Nephron progenitor cell (in vitro differentiated cells): ENCODE data around the gene PCDH9.

Experiments used
- DNase-seq: peaks from one replicate; pipeline ENCODE4 v3.0.0; 2021
- H3K27ac Mint-ChIP-seq: 2 replicates; pipeline ENCODE4 v1.8.0; 2021; ENCODE audit warnings: mild to moderate bottlenecking, moderate library complexity, mixed read lengths
- H3K27me3 Mint-ChIP-seq: 2 replicates; pipeline ENCODE4 v1.8.0; 2021; ENCODE audit warnings: mild to moderate bottlenecking, low read depth, mixed read lengths; ENCODE audit not compliant: poor library complexity
- H3K36me3 Mint-ChIP-seq: 2 replicates; pipeline ENCODE4 v1.8.0; 2021; ENCODE audit warnings: low read depth, mixed read lengths
- H3K4me1 Mint-ChIP-seq: 2 replicates; pipeline ENCODE4 v1.8.0; 2021; ENCODE audit warnings: mixed read lengths
- H3K4me3 Mint-ChIP-seq: 2 replicates; pipeline ENCODE4 v1.8.0; 2021; ENCODE audit warnings: mild to moderate bottlenecking, moderate library complexity, mixed read lengths
- H3K9me3 Mint-ChIP-seq: 2 replicates; pipeline ENCODE4 v1.8.0; 2021; ENCODE audit warnings: mild to moderate bottlenecking, moderate library complexity, mixed read lengths
- TF ChIP-seq, protein P1 (sequence below): fragments of 200-600 bp; sonication (generic); IDR thresholded peaks from 2 replicates; pipeline ENCODE4 v1.5.0; 2021; ENCODE audit warnings: antibody characterized with exemption

The PCDH9 gene

DNA sequence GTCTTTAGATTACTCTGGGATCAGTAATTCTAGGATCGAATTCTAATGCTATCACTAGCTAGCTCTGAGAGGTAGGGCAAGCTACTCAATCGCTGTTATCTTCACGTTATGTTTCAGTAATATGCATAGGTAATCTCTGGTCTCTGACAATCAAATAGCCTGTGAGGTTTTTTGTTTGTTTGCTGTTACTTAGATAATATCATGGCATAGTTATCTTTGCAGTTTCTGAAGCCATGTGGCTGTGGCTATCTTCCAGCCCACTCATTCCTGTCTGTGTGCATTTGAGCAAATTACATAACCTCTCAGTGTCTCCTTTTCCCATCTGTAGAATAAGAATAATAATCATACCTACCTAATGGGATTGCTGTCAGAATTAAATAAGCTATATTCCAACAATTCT is 330.2 kb downstream of the PCDH9 start:
- H3K4me1 Mint-ChIP-seq = peaks cover 4% of the 10 kb centered on the region
- TF ChIP-seq, protein P1, sequence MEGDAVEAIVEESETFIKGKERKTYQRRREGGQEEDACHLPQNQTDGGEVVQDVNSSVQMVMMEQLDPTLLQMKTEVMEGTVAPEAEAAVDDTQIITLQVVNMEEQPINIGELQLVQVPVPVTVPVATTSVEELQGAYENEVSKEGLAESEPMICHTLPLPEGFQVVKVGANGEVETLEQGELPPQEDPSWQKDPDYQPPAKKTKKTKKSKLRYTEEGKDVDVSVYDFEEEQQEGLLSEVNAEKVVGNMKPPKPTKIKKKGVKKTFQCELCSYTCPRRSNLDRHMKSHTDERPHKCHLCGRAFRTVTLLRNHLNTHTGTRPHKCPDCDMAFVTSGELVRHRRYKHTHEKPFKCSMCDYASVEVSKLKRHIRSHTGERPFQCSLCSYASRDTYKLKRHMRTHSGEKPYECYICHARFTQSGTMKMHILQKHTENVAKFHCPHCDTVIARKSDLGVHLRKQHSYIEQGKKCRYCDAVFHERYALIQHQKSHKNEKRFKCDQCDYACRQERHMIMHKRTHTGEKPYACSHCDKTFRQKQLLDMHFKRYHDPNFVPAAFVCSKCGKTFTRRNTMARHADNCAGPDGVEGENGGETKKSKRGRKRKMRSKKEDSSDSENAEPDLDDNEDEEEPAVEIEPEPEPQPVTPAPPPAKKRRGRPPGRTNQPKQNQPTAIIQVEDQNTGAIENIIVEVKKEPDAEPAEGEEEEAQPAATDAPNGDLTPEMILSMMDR = no peak
- H3K9me3 Mint-ChIP-seq = no peaks in the 10 kb centered on the region
- H3K36me3 Mint-ChIP-seq = no peaks in the 10 kb centered on the region
- no peak overlapping the region for H3K4me3 Mint-ChIP-seq
- H3K27me3 Mint-ChIP-seq = no peaks in the 10 kb centered on the region
- H3K27ac Mint-ChIP-seq = no peak overlapping the region
- DNase-seq = no peak

DNA sequence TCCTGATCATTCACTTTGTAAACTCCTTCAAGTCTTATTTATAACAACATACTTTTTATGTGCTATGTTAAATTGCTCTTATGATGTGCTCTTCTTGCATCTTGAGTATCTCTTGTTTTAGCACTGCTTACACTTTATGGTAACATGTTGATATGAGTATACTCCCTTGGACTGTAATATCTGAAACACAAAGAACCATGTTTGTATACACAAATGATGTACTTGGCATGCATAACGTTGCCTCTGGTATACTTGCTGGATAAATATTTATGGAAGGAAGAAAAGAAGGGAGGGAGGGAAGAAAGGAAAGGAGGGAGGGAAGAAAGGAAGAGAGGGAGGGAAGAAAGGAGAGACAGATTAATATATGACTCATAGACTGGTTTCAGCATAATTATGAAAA is 333.2 kb downstream of the PCDH9 start:
- Mint-ChIP-seq H3K9me3 (no peaks in the 10 kb centered on the region), H3K36me3 (no peaks in the 10 kb centered on the region), H3K4me1 (peaks cover 4% of the 10 kb centered on the region), H3K27ac (no peak overlapping the region), H3K4me3 (no peak overlapping the region), H3K27me3 (no peaks in the 10 kb centered on the region)
- no peak for DNase-seq
- TF ChIP-seq, protein P1 = no peak

DNA sequence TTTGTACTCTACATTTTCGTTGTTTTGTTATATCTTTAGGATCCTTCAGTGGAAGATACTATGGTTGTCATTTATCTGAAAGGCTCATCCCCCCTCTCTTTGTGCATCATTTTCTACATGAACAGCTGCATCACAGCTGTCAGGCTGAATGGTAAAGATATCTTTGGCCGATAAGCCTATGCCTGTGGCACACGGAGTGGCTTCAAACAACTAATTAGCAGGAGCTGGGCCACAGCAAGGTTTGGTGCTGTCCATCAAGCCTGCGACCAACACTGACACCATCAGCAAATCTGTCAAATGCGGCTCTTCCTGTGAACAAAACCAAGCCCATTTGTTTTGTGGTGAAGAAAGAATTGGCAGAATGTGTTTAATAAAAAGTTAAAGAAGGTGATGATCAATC is 334.4 kb downstream of the PCDH9 start:
- no peak for DNase-seq
- Mint-ChIP-seq H3K4me1 (peaks cover 4% of the 10 kb centered on the region), H3K9me3 (no peaks in the 10 kb centered on the region), H3K4me3 (no peak overlapping the region), H3K27me3 (no peaks in the 10 kb centered on the region), H3K36me3 (no peaks in the 10 kb centered on the region), H3K27ac (no peak overlapping the region)
- TF ChIP-seq, protein P1 = no peak

- peaks cover 4% of the 10 kb centered on the region for H3K4me1 Mint-ChIP-seq
- no peak overlapping the region for H3K4me3 Mint-ChIP-seq
- TF ChIP-seq, protein P1 = no peak
- no peaks in the 10 kb centered on the region for H3K27me3 Mint-ChIP-seq
- DNase-seq = no peak
- H3K27ac Mint-ChIP-seq = no peak overlapping the region
- no peaks in the 10 kb centered on the region for H3K9me3 Mint-ChIP-seq
- H3K36me3 Mint-ChIP-seq = no peaks in the 10 kb centered on the region
Measured at GRCh38 chr13:66895320-66895719, 334.8 kb downstream of the PCDH9 start.

DNA sequence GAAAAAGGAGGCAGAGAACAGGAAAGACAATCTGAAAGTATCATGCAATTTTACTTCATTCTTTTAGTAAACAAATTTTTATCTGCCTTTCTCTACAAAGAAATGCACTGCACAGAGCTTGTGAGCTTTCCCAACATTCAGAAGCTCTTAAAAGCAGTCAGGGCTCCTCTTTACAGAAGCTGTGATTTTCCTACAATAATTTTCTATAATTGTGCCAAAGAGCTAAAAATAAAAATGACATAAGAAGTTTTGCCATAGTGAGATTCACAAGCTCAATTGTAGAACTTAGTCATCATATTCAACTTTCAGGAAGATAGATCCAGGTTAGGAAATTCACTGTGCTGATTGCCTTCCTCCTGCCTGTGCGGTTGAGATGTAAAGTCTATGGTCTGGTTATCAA is 341.4 kb downstream of the PCDH9 start:
- no peak for DNase-seq
- H3K27ac Mint-ChIP-seq = no peak overlapping the region
- H3K36me3 Mint-ChIP-seq = no peaks in the 10 kb centered on the region
- peaks cover 22% of the 10 kb centered on the region for H3K4me1 Mint-ChIP-seq
- no peaks in the 10 kb centered on the region for H3K27me3 Mint-ChIP-seq
- no peaks in the 10 kb centered on the region for H3K9me3 Mint-ChIP-seq
- H3K4me3 Mint-ChIP-seq = no peak overlapping the region
- TF ChIP-seq, protein P1 = no peak

DNA sequence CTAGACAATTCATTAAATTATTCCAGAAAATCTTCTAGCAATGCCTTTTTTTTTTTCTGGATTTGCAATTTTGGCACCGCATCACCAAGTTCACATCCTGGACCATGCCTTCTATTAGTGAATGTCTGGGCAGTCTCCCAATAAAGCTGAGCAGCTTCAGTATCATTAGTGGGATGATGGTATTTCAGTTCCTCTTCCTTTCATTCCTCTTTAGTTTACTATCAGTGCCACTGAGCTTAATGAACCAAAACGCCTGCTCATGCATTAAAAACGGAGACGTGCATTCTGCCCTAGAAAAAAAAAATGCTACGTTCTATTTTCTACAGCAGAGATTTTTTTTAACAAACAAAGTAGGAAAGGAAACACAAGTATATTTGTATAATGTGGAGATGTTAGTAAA is 343.0 kb downstream of the PCDH9 start:
- Mint-ChIP-seq H3K27me3 (no peaks in the 10 kb centered on the region), H3K27ac (no peak overlapping the region), H3K4me3 (peak overlapping the region; percentile 52), H3K9me3 (peaks cover 4% of the 10 kb centered on the region), H3K36me3 (no peaks in the 10 kb centered on the region), H3K4me1 (peaks cover 22% of the 10 kb centered on the region)
- no peak for DNase-seq
- TF ChIP-seq, protein P1 = no peak
